IMR-90 (cell line): ENCODE measurements around the gene GJC2. TPM values are rescaled to one million over a fixed set of nuclear protein-coding genes. Genes with fewer than 3 reads are reported as not detected.
A peak's percentile ranks its signal among the peaks of the same experiment; 100 is the strongest.

Source experiments
- ATAC-seq: fragments of 200-7000 bp; cut with Tn5 transposase; 2 replicates; pipeline ENCODE4 v1.9.1; 2020; ENCODE audit warnings: low read depth, mild to moderate bottlenecking, moderate library complexity
- BruUV-seq: library from RNA; stranded (reverse); fragments of 400-500 nt; replicated peaks from 2 replicates; lab custom pipeline; 2021; lab: Mats Ljungman, UMichigan
- CTCF ChIA-PET: fragments of 300-600 bp; formaldehyde crosslinking; extraction: SDS; loops from one replicate; lab custom pipeline; 2021; ENCODE audit warnings: antibody characterized with exemption; lab: Yijun Ruan, JAX
- POLR2A ChIA-PET: fragments of 300-600 bp; sonication (Branson Sonifier 250); formaldehyde crosslinking; loops from one replicate; lab custom pipeline; 2022; ENCODE audit warnings: antibody characterized with exemption; ENCODE audit not compliant: unreplicated experiment; lab: Charles Lee
- DNase-seq: peaks from one replicate; pipeline ENCODE4 v3.0.0; 2013
- H2AFZ ChIP-seq: replicated peaks from 2 replicates; pipeline ENCODE3; 2013; ENCODE audit warnings: low read length, mild to moderate bottlenecking; ENCODE audit not compliant: poor library complexity
- H2AK5ac ChIP-seq: 2 replicates; pipeline ENCODE4 v1.6.1; 2013; ENCODE audit warnings: low read depth, low read length, inconsistent platforms
- H2AK9ac ChIP-seq: replicated peaks from 2 replicates; pipeline ENCODE3; 2013; ENCODE audit warnings: mild to moderate bottlenecking, low read depth, low read length, moderate library complexity; ENCODE audit not compliant: poor library complexity
- H2BK120ac ChIP-seq: 2 replicates; pipeline ENCODE4 v1.6.1; 2013; ENCODE audit warnings: low read depth, low read length, inconsistent platforms
- H2BK15ac ChIP-seq: 3 replicates; pipeline ENCODE4 v1.6.1; 2013; ENCODE audit warnings: low read depth, low read length, inconsistent platforms
- H2BK20ac ChIP-seq: 2 replicates; pipeline ENCODE4 v1.6.1; 2013; ENCODE audit warnings: low read depth, mild to moderate bottlenecking, inconsistent platforms, low read length, moderate library complexity
- H2BK5ac ChIP-seq: 2 replicates; pipeline ENCODE4 v1.6.1; 2013; ENCODE audit warnings: mild to moderate bottlenecking, low read depth, low read length, inconsistent platforms; ENCODE audit not compliant: poor library complexity, severe bottlenecking
- H3K14ac ChIP-seq: replicated peaks from 2 replicates; pipeline ENCODE4 v1.6.1; 2013; ENCODE audit warnings: low read depth, low read length, inconsistent platforms
- H3K18ac ChIP-seq: 2 replicates; pipeline ENCODE4 v1.6.1; 2013; ENCODE audit warnings: low read depth, low read length, control low read depth
- H3K23ac ChIP-seq: 2 replicates; pipeline ENCODE4 v1.6.1; 2013; ENCODE audit warnings: low read depth, low read length, inconsistent platforms
- H3K27ac ChIP-seq: 2 replicates; pipeline ENCODE4 v1.5.1; 2013; ENCODE audit warnings: mild to moderate bottlenecking, control low read depth, low read length; ENCODE audit not compliant: insufficient read depth
- H3K27me3 ChIP-seq: 2 replicates; pipeline ENCODE4 v1.6.1; 2013; ENCODE audit warnings: low read length; ENCODE audit not compliant: control insufficient read depth, insufficient read depth
- H3K36me3 ChIP-seq: 2 replicates; pipeline ENCODE4 v1.6.1; 2013; ENCODE audit warnings: low read length, mixed read lengths; ENCODE audit not compliant: control insufficient read depth, insufficient read depth
- H3K4ac ChIP-seq: 2 replicates; pipeline ENCODE4 v1.6.1; 2013; ENCODE audit warnings: low read depth, low read length, inconsistent platforms
- H3K4me1 ChIP-seq: 2 replicates; pipeline ENCODE4 v1.6.1; 2013; ENCODE audit warnings: low read length, mixed read lengths; ENCODE audit not compliant: control insufficient read depth, insufficient read depth
- H3K4me2 ChIP-seq: 2 replicates; pipeline ENCODE4 v1.6.1; 2013; ENCODE audit warnings: low read depth, mild to moderate bottlenecking, control low read depth, low read length, moderate library complexity
- H3K4me3 ChIP-seq: 2 replicates; pipeline ENCODE4 v1.5.1; 2013; ENCODE audit warnings: low read depth, mild to moderate bottlenecking, control low read depth, low read length, moderate library complexity; ENCODE audit not compliant: insufficient read depth
- H3K56ac ChIP-seq: 2 replicates; pipeline ENCODE4 v1.6.1; 2013; ENCODE audit warnings: low read length, inconsistent platforms; ENCODE audit not compliant: insufficient read depth; ENCODE audit errors: extremely low read depth
- H3K79me1 ChIP-seq, 2 experiments: 2 replicates each; pipeline ENCODE4 v1.6.1; 2013; ENCODE audit warnings: low read length in 2 of 2, inconsistent platforms in 1 of 2, low read depth in 1 of 2
- H3K9ac ChIP-seq: 2 replicates; pipeline ENCODE4 v1.6.1; 2013; ENCODE audit warnings: low read depth, low read length, control low read depth
- H3K9me1 ChIP-seq: 2 replicates; pipeline ENCODE4 v1.6.1; 2013; ENCODE audit warnings: low read length, inconsistent platforms; ENCODE audit not compliant: insufficient read depth
- H3K9me3 ChIP-seq: 2 replicates; pipeline ENCODE4 v1.6.1; 2013; ENCODE audit warnings: low read length; ENCODE audit not compliant: control insufficient read depth, insufficient read depth
- H4K20me1 ChIP-seq: 2 replicates; pipeline ENCODE4 v1.6.1; 2013; ENCODE audit warnings: low read length, inconsistent platforms; ENCODE audit not compliant: insufficient read depth
- H4K5ac ChIP-seq: 2 replicates; pipeline ENCODE4 v1.6.1; 2013; ENCODE audit warnings: mild to moderate bottlenecking, low read depth, low read length, control low read depth
- H4K8ac ChIP-seq, 2 experiments: 2 replicates each; pipeline ENCODE4 v1.6.1; 2013; ENCODE audit warnings: low read depth in 2 of 2, low read length in 2 of 2, control low read depth in 1 of 2, inconsistent platforms in 1 of 2
- H4K91ac ChIP-seq: 2 replicates; pipeline ENCODE4 v1.6.1; 2013; ENCODE audit warnings: low read depth, low read length, inconsistent platforms; ENCODE audit not compliant: insufficient read depth
- FOS ChIP-seq: fragments of 150-350 bp; IDR thresholded peaks from 2 replicates; pipeline ENCODE4 v1.6.1; 2016; ENCODE audit warnings: low read depth, low read length
- WGBS, 2 experiments: methylation state at CpG; one replicate each; pipeline versions ENCODE4 v1.1.5 to v1.1.7; 2013; ENCODE audit warnings: missing lambda C conversion rate in 2 of 2; ENCODE audit not compliant: insufficient read length in 1 of 2; ENCODE audit errors: extremely low coverage in 2 of 2; 5-methylcytosine and 5-hydroxymethylcytosine counted together
- dilution Hi-C: fragments of 300-500 bp; cut with HindIII; formaldehyde crosslinking; loops from one replicate; pipeline ENCODE4 v1.14.3; 2018; ENCODE audit warnings: low sequenced_read_pairs; ENCODE audit not compliant: unreplicated experiment
- in situ Hi-C: fragments of 300-500 bp; cut with MboI; formaldehyde crosslinking; loops from 3 replicates; pipeline ENCODE4 v1.14.3; 2019; ENCODE audit warnings: low sequenced_read_pairs, inconsistent platforms, mixed read lengths
- intact Hi-C: fragments of 100-400 bp; cut with micrococcal nuclease; formaldehyde crosslinking; loops from 2 replicates; pipeline ENCODE4 v1.10.0; 2022
- polyA plus RNA-seq, 3 experiments: library from polyadenylated mRNA; depleted of rRNA; stranded (reverse); fragments of >200 nt; gene quantifications; 2 replicates each; pipeline ENCODE4 v1.2.3, GENCODE V29; 2012; ENCODE audit warnings: low replicate concordance in 1 of 3
- total RNA-seq: library from RNA; depleted of rRNA; stranded (reverse); fragments of >200 nt; gene quantifications from 2 replicates; pipeline ENCODE4 v1.2.3, GENCODE V29; 2012

Gene GJC2
- total and polyA plus RNA-seq, 2 of the 4 experiments (the other 2 are of a cell fraction), result 1.1 to 1.7 TPM

DNA sequence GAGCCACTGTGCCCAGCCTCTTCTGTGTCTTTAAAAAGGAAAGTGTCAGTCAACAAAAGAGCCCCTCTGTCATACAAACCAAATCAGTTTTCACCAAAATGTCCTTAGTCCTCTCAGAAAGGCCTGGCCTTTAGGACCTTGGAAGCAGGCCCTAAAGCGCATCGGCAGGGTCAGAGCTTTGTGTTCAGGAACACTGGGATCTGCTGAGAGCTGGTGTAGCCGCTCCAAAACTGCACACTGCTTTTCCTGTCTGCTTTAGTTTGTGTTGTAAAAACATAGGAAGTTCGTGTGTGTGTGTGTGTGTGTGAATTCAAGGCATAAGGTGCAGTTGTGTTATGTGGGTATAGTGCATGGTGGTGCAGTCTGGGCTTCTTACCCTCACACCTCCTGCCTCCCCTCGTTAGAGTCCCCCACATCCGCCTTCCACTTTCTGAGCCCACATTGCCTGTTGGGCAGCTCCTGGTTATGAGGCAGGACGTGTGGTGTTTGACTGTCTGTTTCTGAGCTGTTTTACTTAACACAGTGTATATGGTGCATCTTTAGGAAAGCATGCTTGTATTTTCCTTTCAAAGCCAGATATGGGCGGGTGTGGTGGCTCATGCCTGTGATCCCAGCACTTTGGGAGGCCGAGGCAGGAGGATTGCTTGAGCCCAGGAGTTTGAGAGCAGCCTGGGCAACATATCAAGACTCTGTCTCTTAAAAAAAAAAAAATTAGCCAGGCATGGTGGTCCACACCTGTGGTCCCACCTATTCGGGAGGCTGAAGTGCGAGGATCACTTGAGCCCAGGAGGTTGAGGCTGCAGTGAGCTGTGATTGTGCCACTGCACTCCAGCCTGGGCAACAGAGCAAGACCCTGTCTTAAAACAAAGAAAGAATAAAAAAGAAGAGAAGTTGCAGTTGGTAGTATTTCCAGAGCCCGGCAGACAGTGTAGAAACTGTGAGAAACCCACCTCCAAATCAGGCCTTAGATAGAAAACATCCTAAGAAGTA lies 28.3 kb downstream of the GJC2 start:
- Histone ChIP-seq H3K14ac (peak overlapping the region; percentile 68; the same call in 1 of the 2 replicates), H3K4ac (peak overlapping the region; percentile 85), H2AK5ac (peak overlapping the region; percentile 70; the same call in 1 of the 2 replicates), H4K20me1 (peaks cover 11% of the 10 kb centered on the region), H4K5ac (peak overlapping the region; percentile 64), H3K27ac (peak overlapping the region; percentile 96), H3K23ac (peak overlapping the region; percentile 51; the same call in 1 of the 2 replicates), H3K9me3 (peaks cover 2% of the 10 kb centered on the region; the same call in 1 of the 2 replicates), H3K4me3 (no peak overlapping the region), H2BK20ac (peak overlapping the region; percentile 80), H4K8ac (peak overlapping the region; percentile 8 to 81; a peak in 2 of 4 replicates), H3K27me3 (no peaks in the 10 kb centered on the region), H3K9ac (no peak overlapping the region), H4K91ac (peak overlapping the region; percentile 87), H3K56ac (no peak overlapping the region), H3K79me1 (peaks cover 6 to 40% of the 10 kb centered on the region in 2 experiments; a peak in 2 of 4 replicates), H3K9me1 (peaks cover 18% of the 10 kb centered on the region), H3K4me2 (no peak overlapping the region), H2AK9ac (no peak overlapping the region), H3K18ac (peak overlapping the region; percentile 57), H3K4me1 (peaks cover 11% of the 10 kb centered on the region), H2BK120ac (peak overlapping the region; percentile 76), H3K36me3 (0 out of 2 replicates have a peak, but pooled peaks cover 4% of the 10 kb centered on the region), H2BK15ac (peak overlapping the region; percentile 89; the same call in 2 of the 3 replicates), H2AFZ (no peak overlapping the region), H2BK5ac (peak overlapping the region; percentile 91)
- CTCF ChIA-PET, result interaction anchor here (0.5 to 1.5 kb wide), 4 partner anchors 11 to 1014 kb away, joined by 3 to 8 read pairs (median 4); no protein-coding TSS in a partner anchor
- BruUV-seq, result no TSS peak
- dilution Hi-C loops, result no loop called here
- POLR2A ChIA-PET, result no interaction called here
- no peak for ATAC-seq
- DNase-seq, result no peak
- in situ Hi-C loops, result no loop called here
- no peak for TF ChIP-seq FOS
- intact Hi-C loops, result no loop called here
- 100% methylated on average over 3 of the region's 12 CpGs; no CpG with 5 or more reads in 1 of the 2 experiments for WGBS, 2 experiments
